GM12878 (cell line): ENCODE results near the gene PACS2. TPM values are rescaled to one million over a fixed set of nuclear protein-coding genes. Genes with fewer than 3 reads are reported as not detected.

ENCODE experiments used
- ATAC-seq: fragments of 200-7000 bp; cut with Tn5 transposase; 3 replicates; pipeline ENCODE4 v1.9.1; 2020; ENCODE audit warnings: mild to moderate bottlenecking, moderate library complexity
- BruUV-seq: library from RNA; stranded (reverse); fragments of 400-500 nt; replicated peaks from 2 replicates; lab custom pipeline; 2021; lab: Mats Ljungman, UMichigan
- CTCF ChIA-PET: fragments of 300-600 bp; sonication (Branson Sonifier 250); formaldehyde crosslinking; extraction: SDS; loops from one replicate; lab custom pipeline; 2021; ENCODE audit warnings: inconsistent platforms; lab: Yijun Ruan, JAX
- POLR2A ChIA-PET: fragments of 350-600 bp; formaldehyde crosslinking; extraction: SDS; loops from one replicate; lab custom pipeline; 2021; ENCODE audit warnings: inconsistent platforms; lab: Charles Lee
- RAD21 ChIA-PET: fragments of 300-600 bp; sonication (Branson Sonifier 250); formaldehyde crosslinking; loops from one replicate; lab custom pipeline; 2023; ENCODE audit warnings: antibody characterized with exemption; ENCODE audit not compliant: unreplicated experiment; lab: Charles Lee
- SMC1A ChIA-PET: fragments of 300-600 bp; sonication (Branson Sonifier 250); formaldehyde crosslinking; loops from one replicate; lab custom pipeline; 2023; ENCODE audit not compliant: unreplicated experiment, uncharacterized antibody; lab: Charles Lee
- DNase-seq: peaks from one replicate; pipeline ENCODE4 v3.0.0-alpha.2; 2011; ENCODE audit warnings: low read depth, low spot score
- FAIRE-seq: peaks from 3 replicates; lab custom pipeline; 2011; peaks lifted over from hg19 to GRCh38; lab: Jason Lieb, UNC
- H2AFZ ChIP-seq: 2 replicates; pipeline ENCODE4 v1.6.0; 2011; ENCODE audit warnings: low read depth, low read length, control low read depth; ENCODE audit not compliant: control insufficient read depth
- H3K27ac ChIP-seq: 2 replicates; pipeline ENCODE4 v1.5.1; 2011; ENCODE audit warnings: control low read depth; ENCODE audit not compliant: control insufficient read depth, insufficient read depth
- H3K27me3 ChIP-seq, 2 experiments: replicated peaks in 1 of 2; 2 replicates each; pipeline versions ENCODE4 v1.6.0 to v1.6.1; 2011; ENCODE audit warnings: low read length in 1 of 2; ENCODE audit not compliant: control insufficient read depth in 2 of 2, insufficient read depth in 2 of 2
- H3K36me3 ChIP-seq, 2 experiments: 2 replicates each; pipeline ENCODE4 v1.5.1; 2011; ENCODE audit warnings: low read length in 1 of 2; ENCODE audit not compliant: control insufficient read depth in 2 of 2, insufficient read depth in 2 of 2
- H3K4me1 ChIP-seq: 2 replicates; pipeline ENCODE4 v1.6.1; 2011; ENCODE audit warnings: mild to moderate bottlenecking, low read length, moderate library complexity, mixed read lengths; ENCODE audit not compliant: control insufficient read depth, insufficient read depth
- H3K4me2 ChIP-seq: 2 replicates; pipeline ENCODE4 v1.6.0; 2011; ENCODE audit warnings: control low read depth; ENCODE audit not compliant: control insufficient read depth, insufficient read depth
- H3K4me3 ChIP-seq: fragments of 200-600 bp; sonication (generic); 2 replicates; pipeline ENCODE4 v1.5.1; 2016
- H3K79me2 ChIP-seq: 2 replicates; pipeline ENCODE4 v1.6.0; 2011; ENCODE audit warnings: low read length; ENCODE audit not compliant: control insufficient read depth, insufficient read depth
- H3K9ac ChIP-seq: 2 replicates; pipeline ENCODE4 v1.8.0; 2011; ENCODE audit warnings: low read length, control low read depth, mixed read lengths; ENCODE audit not compliant: control insufficient read depth, insufficient read depth
- H3K9me3 ChIP-seq: replicated peaks from 3 replicates; pipeline ENCODE4 v1.5.1; 2011; ENCODE audit warnings: mild to moderate bottlenecking, low read length; ENCODE audit not compliant: control insufficient read depth, insufficient read depth
- H4K20me1 ChIP-seq: 2 replicates; pipeline ENCODE4 v1.6.0; 2011; ENCODE audit not compliant: control insufficient read depth, insufficient read depth
- MEF2B ChIP-seq: fragments of 450-650 bp; IDR thresholded peaks from 2 replicates; pipeline ENCODE4 v1.6.1; 2018; ENCODE audit warnings: mild to moderate bottlenecking, moderate library complexity; ENCODE audit not compliant: partially characterized antibody, poor library complexity, severe bottlenecking
- RUNX3 ChIP-seq: IDR thresholded peaks from 2 replicates; pipeline ENCODE4 v1.6.1; 2012; ENCODE audit warnings: low read length, inconsistent platforms
- SIN3A ChIP-seq: IDR thresholded peaks from 2 replicates; pipeline ENCODE4 v1.6.1; 2012; ENCODE audit warnings: low read depth, low read length, improper control_type of control experiment
- SMARCA5 ChIP-seq: fragments of 450-650 bp; IDR thresholded peaks from 2 replicates; pipeline ENCODE4 v1.6.1; 2017; ENCODE audit warnings: mild to moderate bottlenecking
- STAT1 ChIP-seq: fragments of 450-650 bp; conservative IDR thresholded peaks from 2 replicates; pipeline ENCODE4 v1.6.1; 2014; ENCODE audit warnings: antibody characterized with exemption, mild to moderate bottlenecking
- WGBS: methylation state at CpG from one replicate; pipeline ENCODE4 v1.1.6; 2016; ENCODE audit warnings: low lambda C conversion rate; ENCODE audit not compliant: insufficient replicate concordance, insufficient coverage; ENCODE audit errors: missing lambda C conversion rate; 5-methylcytosine and 5-hydroxymethylcytosine counted together
- in situ Hi-C: fragments of 300-500 bp; cut with MboI; formaldehyde crosslinking; loops from 9 replicates; pipeline ENCODE4 v1.14.3; 2018; ENCODE audit warnings: mixed read lengths
- intact Hi-C: fragments of 100-400 bp; cut with micrococcal nuclease; formaldehyde crosslinking; loops from one replicate; pipeline ENCODE4 v1.14.2; 2022; ENCODE audit not compliant: unreplicated experiment
- polyA plus RNA-seq, 11 experiments: library from polyadenylated mRNA; depleted of rRNA in 4 of 11; unstranded in 6 of 11; stranded (reverse) in 5 of 11; fragments of >200 nt; fragmentation: Nextera tagmentation in 4 of 11; fragmentation: Illumina TruSeq in 1 of 11; extraction: Ambion mirVana in 4 of 11; extraction: Trizol in 1 of 11; gene quantifications; 1 replicate in 1 of 11; 2 replicates in 10 of 11; pipeline versions ENCODE4 v1.2.1 to v1.2.3, GENCODE V29; 2011 to 2016; ENCODE audit warnings: inconsistent platforms in 2 of 11, missing spikeins in 2 of 11, low read depth in 1 of 11
- total RNA-seq, 4 experiments: library from RNA; depleted of rRNA in 3 of 4; stranded (reverse); fragments of >200 nt in 3 of 4; fragmentation: Illumina TruSeq in 1 of 4; extraction: Trizol in 1 of 4; gene quantifications; 2 replicates each; pipeline versions ENCODE4 v1.2.1 to v1.2.3, GENCODE V29; 2013 to 2021

PACS2 gene
- total and polyA plus RNA-seq, 10 of the 15 experiments (the other 5 are each of a cell fraction or from before 2014, with no cell fraction given) = 0.21 to 37.3 (median 9.4) TPM

DNA sequence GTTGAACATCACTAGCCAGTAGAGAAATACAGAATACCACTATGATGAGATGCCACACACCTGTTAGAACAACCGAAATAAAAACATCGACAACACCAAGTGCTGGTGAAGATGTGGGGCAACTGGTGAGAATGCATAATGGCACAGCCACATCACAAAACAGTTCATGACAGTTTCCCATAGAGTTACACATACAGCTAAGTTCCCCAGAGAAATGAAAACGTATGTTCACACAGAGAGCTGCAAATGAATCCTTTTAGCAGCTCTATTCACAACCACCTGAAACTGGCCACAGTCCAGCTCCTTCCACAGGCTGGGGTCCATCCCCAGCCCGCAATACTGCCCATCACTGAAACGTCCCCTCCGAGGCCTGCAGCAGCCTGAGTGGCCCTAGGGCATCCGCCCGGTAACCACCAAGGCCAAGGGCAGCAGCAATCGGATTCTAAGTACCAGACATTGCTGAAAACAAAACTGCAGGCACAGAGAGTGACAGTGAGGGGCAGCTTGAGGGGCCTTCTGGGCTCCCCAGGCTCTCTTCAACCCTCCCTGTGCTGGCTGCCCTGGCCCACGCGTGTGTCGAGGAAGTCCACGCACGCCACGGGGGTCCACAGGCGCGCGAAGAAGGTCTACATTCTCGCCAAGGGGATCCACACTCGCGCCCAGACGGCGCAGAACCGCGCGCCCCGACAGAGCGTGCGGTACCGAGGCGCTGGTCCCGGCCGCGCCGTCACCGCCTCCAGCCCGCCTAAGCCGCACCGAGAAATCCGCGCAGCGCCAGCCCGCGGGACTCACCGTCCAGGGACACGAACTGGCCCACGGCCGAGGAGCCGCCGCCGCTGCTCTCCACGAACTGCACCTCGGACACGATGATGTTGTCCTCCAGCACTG is 14.7 kb upstream of the PACS2 start:
- ATAC-seq = peak; percentile 10
- H3K79me2 ChIP-seq = peaks cover 39% of the 10 kb centered on the region
- ChIA-PET CTCF (no interaction called here), POLR2A (interaction anchor here (1.0 to 1.1 kb wide), 2 partner anchors 12 to 234 kb away, joined by 3 to 4 read pairs; partner anchors contain the start of gene GPR132), RAD21 (interaction anchor here (1.1 to 2.2 kb wide), 2 partner anchors 10 to 14 kb away, joined by 6 to 13 read pairs; partner anchors contain the start of gene PACS2), SMC1A (interaction anchor here (0.6 to 1.3 kb wide), 5 partner anchors 9 to 15 kb away, joined by 3 read pairs; partner anchors contain the start of gene PACS2)
- H3K27me3 ChIP-seq = no peaks in the 10 kb centered on the region
- intact Hi-C loops = no loop called here
- H3K4me2 ChIP-seq = peak overlapping the region; percentile 80
- H3K27ac ChIP-seq = peak overlapping the region; percentile 82
- no peaks in the 10 kb centered on the region; the same call in 1 of the 2 replicates for H4K20me1 ChIP-seq
- in situ Hi-C loops = no loop called here
- WGBS = 15% methylated on average over 37 of the region's 54 CpGs
- H3K36me3 ChIP-seq = no peaks in the 10 kb centered on the region
- peak overlapping the region; percentile 89 for H3K9ac ChIP-seq
- no TSS peak for BruUV-seq
- no peak for DNase-seq
- peak overlapping the region; percentile 85 for H2AFZ ChIP-seq
- H3K9me3 ChIP-seq = no peaks in the 10 kb centered on the region; the same call in 2 of the 3 replicates
- H3K4me1 ChIP-seq = peaks cover 8% of the 10 kb centered on the region
- peak; percentile 56 for FAIRE-seq
- peak overlapping the region; percentile 88 for H3K4me3 ChIP-seq
- TF ChIP-seq SIN3A (peak; percentile 32; the same call in 1 of the 2 replicates), SMARCA5 (0 out of 2 replicates have a peak, but pooled peaks have one; percentile 40), STAT1 (no peak), MEF2B (peak; percentile 66), RUNX3 (peak; percentile 37; the same call in 1 of the 2 replicates)
